HUES64 (cell line): ENCODE measurements around the gene RNF128.
"Not testable (repeated sequence)": the region's sequence is repeated elsewhere in the genome, so short reads cannot be mapped to it uniquely, and the experiment has no call there.

Experiments used
- H3K27ac ChIP-seq: 2 replicates; pipeline ENCODE4 v1.7.0; 2013; ENCODE audit warnings: low read depth, low read length, inconsistent platforms
- H3K27me3 ChIP-seq: 2 replicates; pipeline ENCODE4 v1.6.1; 2013; ENCODE audit warnings: mild to moderate bottlenecking, low read length; ENCODE audit not compliant: insufficient read depth
- H3K36me3 ChIP-seq: 2 replicates; pipeline ENCODE4 v1.6.1; 2013; ENCODE audit warnings: mild to moderate bottlenecking, low read length; ENCODE audit not compliant: insufficient read depth
- H3K4me1 ChIP-seq: 2 replicates; pipeline ENCODE4 v1.6.1; 2013; ENCODE audit warnings: mild to moderate bottlenecking, low read length, moderate library complexity; ENCODE audit not compliant: insufficient read depth
- H3K4me3 ChIP-seq: 2 replicates; pipeline ENCODE4 v1.5.1; 2013; ENCODE audit warnings: mild to moderate bottlenecking, low read length, moderate library complexity
- H3K9ac ChIP-seq: 2 replicates; pipeline ENCODE4 v1.6.1; 2013; ENCODE audit warnings: mild to moderate bottlenecking, low read depth, low read length
- H3K9me3 ChIP-seq: 2 replicates; pipeline ENCODE4 v1.6.1; 2013; ENCODE audit warnings: low read depth, low read length; ENCODE audit not compliant: insufficient read depth
- WGBS: fragments of 150-250, 120-280 bp; methylation state at CpG from one replicate; pipeline ENCODE4 v1.1.7; 2013; ENCODE audit warnings: missing lambda C conversion rate; 5-methylcytosine and 5-hydroxymethylcytosine counted together

The RNF128 gene

DNA sequence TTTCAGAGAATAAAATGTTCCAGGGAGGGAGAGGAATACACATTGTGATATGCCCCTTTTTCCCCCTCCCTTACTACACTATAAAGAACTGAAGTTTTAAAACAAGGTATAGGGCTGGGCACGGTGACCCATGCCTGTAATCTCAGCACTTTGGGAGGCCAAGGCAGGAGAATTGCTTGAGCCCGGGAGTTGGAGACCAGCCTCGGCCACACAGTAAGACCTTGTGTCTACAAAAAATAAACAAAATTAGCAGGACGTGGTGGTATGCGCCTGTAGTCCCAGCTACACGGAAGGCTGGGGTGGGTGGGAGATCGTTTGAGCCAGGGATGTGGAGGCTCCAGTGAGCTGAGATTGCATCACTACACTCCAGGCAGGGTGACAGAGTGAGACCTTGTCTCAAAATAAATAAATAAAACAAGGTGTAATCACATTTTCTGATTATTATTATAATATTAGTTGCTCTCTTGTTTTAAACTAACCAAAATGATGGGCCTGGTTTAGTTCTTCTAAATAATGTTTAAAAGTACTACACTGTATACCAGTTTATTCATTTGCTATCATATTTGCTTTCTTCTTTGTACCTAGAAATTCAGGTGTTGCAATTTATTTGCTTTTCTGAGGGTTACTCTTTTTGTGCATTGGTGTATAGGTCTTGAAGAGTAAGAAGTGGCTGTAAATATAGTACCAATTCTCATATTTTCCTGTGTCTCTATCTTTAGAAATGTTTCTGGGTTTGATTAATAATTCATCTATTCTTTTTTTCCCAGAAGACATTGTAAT, 84.8 kb downstream of the RNF128 start:
- H3K4me1 ChIP-seq: no peaks in the 10 kb centered on the region
- no peaks in the 10 kb centered on the region for H3K27me3 ChIP-seq
- no peak overlapping the region for H3K27ac ChIP-seq
- H3K4me3 ChIP-seq: no peak overlapping the region
- 88% methylated on average over 7 of the region's 7 CpGs for WGBS
- no peaks in the 10 kb centered on the region for H3K36me3 ChIP-seq
- H3K9ac ChIP-seq: no peak overlapping the region
- H3K9me3 ChIP-seq: no peaks in the 10 kb centered on the region

DNA sequence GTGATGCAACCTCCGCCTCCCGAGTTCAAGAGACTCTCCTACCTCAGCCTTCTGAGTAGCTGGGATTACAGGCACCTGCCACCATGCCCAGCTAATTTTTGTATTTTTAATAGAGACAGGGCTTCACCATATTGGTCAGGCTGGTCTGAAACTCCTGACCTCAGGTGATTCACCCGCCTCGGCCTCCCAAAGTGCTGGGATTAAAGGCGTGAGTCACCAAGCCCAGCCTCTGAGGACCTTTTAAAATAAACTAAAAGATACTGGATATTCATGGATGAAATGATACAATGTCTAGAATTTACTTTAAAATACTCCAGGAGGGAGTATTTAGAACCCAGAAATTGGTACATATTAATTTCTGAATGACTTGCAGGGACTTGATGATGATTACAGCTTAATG, 86.4 kb downstream of the RNF128 start:
- H3K36me3 ChIP-seq, H3K27ac ChIP-seq, H3K9ac ChIP-seq, H3K27me3 ChIP-seq, H3K4me3 ChIP-seq, H3K4me1 ChIP-seq, H3K9me3 ChIP-seq: not testable (repeated sequence)
- 79% methylated on average over 5 of the region's 5 CpGs for WGBS

DNA sequence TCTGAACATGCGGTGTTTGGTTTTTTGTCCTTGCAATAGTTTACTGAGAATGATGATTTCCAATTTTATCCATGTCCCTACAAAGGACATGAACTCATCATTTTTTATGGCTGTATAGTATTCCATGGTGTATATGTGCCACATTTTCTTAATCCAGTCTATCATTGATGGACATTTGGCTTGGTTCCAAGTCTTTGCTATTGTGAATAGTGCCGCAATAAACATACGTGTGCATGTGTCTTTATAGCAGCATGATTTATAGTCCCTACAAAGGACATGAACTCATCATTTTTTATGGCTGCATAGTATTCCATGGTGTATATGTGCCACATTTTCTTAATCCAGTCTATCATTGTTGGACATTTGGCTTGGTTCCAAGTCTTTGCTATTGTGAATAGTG, 87.6 kb downstream of the RNF128 start:
- not testable (repeated sequence) for H3K9ac ChIP-seq, H3K4me1 ChIP-seq, H3K27ac ChIP-seq, H3K36me3 ChIP-seq, H3K4me3 ChIP-seq, H3K27me3 ChIP-seq, H3K9me3 ChIP-seq
- WGBS: no CpG with 5 or more reads among the region's 3 CpGs
